LNCaP clone FGC (cell line): ENCODE measurements around the gene PDE6G.

Source experiments
- DNase-seq: peaks from one replicate; pipeline ENCODE4 v3.0.0-alpha.2; 2011; ENCODE audit warnings: low read depth
- H3K4me3 ChIP-seq: 2 replicates; pipeline ENCODE4 v1.5.1; 2011; ENCODE audit warnings: mild to moderate bottlenecking, low read depth, low read length, control low read depth
- TF ChIP-seq, protein P1 (sequence below): IDR thresholded peaks from 2 replicates; pipeline ENCODE4 v1.5.1; 2012; ENCODE audit warnings: mild to moderate bottlenecking; ENCODE audit not compliant: control insufficient read depth, insufficient read depth; ENCODE audit errors: extremely low read depth

The PDE6G gene

DNA sequence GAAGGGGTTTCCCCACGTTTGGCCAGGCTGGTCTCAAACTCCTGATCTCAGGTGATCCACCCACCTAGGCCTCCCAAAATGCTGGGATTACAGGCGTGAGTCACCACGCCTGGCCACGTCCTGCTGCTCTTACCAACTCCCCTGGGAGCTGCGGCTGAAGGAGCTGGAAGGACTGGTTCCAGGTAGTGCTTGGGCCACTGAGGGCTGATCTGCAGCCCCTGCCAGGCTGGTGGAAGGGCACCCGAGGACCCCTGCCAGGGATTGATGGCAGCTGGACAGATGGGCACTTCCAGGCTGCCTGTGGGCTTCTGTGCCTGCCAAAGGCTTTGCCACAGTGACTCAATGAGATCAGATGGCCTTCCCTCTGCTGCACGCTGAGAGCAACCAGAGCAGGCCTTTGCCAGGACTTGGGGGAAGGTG is 7.7 kb upstream of the PDE6G start:
- TF ChIP-seq, protein P1, sequence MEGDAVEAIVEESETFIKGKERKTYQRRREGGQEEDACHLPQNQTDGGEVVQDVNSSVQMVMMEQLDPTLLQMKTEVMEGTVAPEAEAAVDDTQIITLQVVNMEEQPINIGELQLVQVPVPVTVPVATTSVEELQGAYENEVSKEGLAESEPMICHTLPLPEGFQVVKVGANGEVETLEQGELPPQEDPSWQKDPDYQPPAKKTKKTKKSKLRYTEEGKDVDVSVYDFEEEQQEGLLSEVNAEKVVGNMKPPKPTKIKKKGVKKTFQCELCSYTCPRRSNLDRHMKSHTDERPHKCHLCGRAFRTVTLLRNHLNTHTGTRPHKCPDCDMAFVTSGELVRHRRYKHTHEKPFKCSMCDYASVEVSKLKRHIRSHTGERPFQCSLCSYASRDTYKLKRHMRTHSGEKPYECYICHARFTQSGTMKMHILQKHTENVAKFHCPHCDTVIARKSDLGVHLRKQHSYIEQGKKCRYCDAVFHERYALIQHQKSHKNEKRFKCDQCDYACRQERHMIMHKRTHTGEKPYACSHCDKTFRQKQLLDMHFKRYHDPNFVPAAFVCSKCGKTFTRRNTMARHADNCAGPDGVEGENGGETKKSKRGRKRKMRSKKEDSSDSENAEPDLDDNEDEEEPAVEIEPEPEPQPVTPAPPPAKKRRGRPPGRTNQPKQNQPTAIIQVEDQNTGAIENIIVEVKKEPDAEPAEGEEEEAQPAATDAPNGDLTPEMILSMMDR = no peak
- no peak for DNase-seq
- H3K4me3 ChIP-seq = no peak overlapping the region

DNA sequence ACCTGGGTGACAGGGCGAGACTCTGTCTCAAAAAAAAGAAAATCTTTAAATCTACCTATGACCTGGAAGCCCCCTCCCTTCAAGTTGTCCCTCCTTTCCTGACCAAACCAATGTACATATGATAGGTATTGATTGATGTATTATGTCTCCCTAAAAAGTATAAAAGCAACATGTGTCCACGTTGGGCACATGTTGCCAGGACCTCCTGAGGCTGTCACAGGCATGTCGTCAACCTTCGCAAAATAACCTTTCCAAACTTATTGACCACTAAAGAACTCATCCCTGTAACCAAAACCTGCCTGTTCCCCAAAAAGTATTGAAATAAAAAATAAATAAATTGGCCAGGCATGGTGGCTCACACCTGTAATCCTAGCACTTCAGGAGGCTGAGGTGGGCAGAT is 5.7 kb upstream of the PDE6G start:
- TF ChIP-seq, protein P1 = no peak
- DNase-seq = no peak
- H3K4me3 ChIP-seq = no peak overlapping the region

DNA sequence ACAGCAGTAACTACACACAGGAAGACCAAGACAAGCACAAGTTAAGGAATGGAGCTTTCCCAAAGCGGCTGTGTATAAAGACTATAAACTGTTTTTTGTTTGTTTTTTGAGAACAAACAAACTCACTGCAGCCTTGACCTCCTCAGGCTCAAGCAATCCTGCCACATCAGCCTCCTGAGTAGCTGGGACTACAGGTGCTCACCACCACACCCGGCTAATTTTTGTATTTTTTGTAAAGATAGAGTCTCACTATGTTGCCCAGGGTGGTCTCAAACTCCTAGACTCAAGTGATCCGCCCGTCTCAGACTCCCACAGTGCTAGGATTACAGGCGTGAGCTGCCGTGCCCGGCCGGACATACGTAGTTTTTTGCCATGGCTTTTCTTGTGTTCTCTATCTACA is 4.1 kb upstream of the PDE6G start:
- TF ChIP-seq, protein P1 = no peak
- H3K4me3 ChIP-seq = no peak overlapping the region
- DNase-seq = no peak

GRCh38 chr17:81659038-81659437 is 2.7 kb upstream of the PDE6G start:
- no peak for DNase-seq
- H3K4me3 ChIP-seq = no peak overlapping the region
- TF ChIP-seq, protein P1 = no peak

DNA sequence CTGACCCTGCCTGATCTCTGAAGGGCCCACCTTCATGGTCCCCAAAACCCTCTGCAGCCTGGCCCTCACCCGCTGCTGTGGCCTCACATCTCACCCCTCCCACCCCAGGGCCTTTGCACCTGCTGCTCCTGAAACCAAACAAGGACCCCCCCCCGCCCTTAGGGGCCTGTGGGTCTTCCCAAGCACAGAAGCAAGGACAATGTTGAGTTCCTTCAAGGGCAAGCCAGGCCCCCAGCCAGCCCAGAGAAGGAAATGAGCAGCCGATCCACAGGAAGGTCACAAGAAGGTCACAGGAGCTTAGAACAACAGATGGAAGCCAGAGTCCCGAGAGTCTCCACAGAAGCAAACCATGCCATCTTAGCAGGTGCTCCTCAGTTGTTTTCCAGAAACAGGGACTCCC is 493 bp upstream of the PDE6G start:
- DNase-seq = no peak
- TF ChIP-seq, protein P1 = no peak
- no peak overlapping the region for H3K4me3 ChIP-seq

DNA sequence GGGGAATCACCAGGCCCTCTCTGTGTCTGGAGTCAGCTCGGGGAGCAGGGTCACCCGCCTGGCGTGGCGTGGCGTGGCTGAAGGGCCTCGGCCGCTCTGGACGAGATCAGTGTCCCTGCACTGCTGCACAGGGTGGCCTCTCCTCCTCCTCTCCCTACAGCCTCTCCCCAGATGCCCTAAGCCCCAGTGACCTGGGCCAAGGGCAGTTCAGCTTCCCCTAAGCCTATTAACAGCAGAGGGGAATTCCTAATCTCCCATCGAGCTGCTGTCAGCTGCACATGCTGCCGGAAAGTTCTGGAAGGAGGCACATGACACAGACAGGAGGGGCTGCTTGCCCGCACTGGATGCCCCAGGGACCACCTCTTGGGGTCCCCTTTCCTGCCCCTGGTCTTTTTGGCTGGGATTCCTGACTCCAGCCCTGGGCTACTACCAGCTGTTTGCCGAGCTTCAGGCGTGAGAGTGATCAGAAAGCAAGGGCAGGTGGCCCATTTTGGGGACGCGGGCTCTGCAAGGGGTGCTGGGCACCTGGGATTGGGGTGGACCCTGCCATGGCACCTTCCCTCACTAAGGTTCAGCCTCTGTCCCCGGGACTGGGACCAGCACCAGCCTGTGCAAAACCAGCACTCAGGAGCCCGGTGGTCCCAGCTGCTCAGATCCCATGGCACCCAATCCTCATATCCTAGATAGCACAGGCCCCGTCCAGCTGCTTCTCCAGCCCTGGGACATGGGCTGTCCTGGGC is 794 bp downstream of the PDE6G start:
- no peak for DNase-seq
- no peak overlapping the region for H3K4me3 ChIP-seq
- TF ChIP-seq, protein P1 = no peak

DNA sequence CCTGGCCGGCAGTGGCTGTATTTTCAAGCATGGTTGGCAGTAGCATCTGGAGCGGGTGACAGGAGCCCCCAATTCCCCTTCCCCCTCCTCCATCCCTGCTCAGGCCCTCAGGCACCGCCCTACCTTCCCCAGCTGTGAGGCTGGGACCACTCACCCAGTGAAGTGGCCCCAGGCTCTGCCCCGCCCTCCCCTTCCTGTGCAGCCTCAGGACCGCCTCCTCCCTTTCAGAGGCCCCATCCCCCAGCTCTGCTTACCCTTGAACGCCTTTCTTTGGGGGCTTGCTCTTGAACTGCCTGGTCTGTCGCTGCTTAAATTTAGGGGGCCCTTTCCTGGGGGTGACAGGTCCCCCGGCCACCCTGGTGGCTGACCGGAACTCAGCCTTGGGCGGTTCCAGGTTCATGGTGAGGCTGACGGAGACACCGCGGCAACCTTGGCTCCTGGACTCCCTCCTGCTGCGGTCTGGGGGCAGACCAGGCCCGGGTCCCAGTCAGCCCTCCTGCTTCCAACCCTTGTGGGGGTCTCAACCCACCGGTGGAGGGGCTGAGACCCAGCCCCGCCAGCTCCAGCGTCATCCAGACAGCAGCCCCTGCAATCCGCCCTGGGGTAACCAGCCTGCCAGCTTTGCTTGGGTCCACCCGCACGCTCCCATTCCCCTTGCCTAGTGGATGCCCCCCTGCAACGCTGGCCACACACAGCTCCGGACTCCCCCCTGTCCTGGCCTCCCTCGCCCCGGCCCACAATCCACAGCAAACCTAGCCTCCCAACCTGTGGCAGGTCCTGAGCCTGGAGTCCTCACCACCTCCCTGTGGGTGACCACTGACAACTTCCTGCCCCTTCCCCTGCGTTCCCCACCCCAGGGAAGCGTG is 3.2 kb downstream of the PDE6G start:
- TF ChIP-seq, protein P1 = no peak
- DNase-seq = no peak
- H3K4me3 ChIP-seq = no peak overlapping the region
